K562 (cell line): Measurements from ENCODE around the gene SLC41A3.

Experiments
- BACH1 ChIP-seq: fragments of 200-800 bp; sonication (Bioruptor generic); IDR thresholded peaks from 2 replicates; pipeline ENCODE4 v1.6.1; 2016; ENCODE audit warnings: missing genetic modification characterization, missing compliant biosample characterization
- TEAD1 ChIP-seq, 2 experiments: fragments of 450-650 bp in 1 of 2; sonication (generic) in 1 of 2; formaldehyde crosslinking; IDR thresholded peaks; 2 replicates each; pipeline versions ENCODE4 v1.4.0 to v1.8.0; 2020 to 2022; ENCODE audit warnings: mild to moderate bottlenecking in 2 of 2, missing genetic modification reagents in 1 of 2
- TF ChIP-seq, protein P1 (sequence below): sonication (generic); formaldehyde crosslinking; IDR thresholded peaks from 2 replicates; pipeline ENCODE4 v1.8.1; 2023; ENCODE audit warnings: mild to moderate bottlenecking, missing genetic modification reagents

DNA sequence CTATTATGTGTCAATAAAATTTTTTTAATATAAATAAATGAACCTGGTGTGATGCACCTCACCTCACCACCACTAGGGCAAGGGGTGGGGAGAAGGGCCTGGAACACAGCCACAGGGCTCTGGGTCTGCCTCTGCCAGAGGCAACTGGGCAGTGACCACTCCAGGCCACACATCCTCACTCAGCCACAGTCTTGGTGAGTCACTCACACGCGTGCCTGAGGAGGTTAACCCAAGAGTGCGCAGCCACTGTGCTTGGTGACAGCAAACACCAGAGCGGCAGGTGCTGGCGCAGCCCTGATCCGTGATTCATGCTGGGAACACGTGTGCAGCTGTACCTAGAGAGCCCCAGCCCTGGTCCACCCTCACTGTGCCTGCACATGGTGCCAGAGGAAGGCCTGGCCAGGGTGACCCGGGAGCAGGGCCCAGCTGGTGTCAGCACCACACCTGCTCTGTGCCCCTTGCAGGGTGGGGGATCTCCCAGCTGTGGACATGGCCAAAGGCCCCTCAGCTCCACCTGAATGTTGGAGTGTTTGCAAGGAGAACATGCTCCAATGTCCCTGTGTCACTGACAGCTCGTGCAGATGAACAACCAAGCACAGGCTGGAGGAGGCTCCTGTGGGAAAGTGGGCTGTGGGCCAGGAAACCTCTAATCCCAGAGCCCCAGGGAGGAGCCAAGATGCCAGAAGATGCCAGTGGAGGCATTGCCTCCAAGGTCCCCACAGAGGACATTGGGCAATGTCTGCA is 2.1 kb downstream of the SLC41A3 start:
- TF ChIP-seq, protein P1, sequence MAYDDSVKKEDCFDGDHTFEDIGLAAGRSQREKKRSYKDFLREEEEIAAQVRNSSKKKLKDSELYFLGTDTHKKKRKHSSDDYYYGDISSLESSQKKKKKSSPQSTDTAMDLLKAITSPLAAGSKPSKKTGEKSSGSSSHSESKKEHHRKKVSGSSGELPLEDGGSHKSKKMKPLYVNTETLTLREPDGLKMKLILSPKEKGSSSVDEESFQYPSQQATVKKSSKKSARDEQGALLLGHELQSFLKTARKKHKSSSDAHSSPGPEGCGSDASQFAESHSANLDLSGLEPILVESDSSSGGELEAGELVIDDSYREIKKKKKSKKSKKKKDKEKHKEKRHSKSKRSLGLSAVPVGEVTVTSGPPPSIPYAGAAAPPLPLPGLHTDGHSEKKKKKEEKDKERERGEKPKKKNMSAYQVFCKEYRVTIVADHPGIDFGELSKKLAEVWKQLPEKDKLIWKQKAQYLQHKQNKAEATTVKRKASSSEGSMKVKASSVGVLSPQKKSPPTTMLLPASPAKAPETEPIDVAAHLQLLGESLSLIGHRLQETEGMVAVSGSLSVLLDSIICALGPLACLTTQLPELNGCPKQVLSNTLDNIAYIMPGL (CRISPR knock-in tag) = no peak
- TF ChIP-seq TEAD1 (CRISPR knock-in tag; IDR thresholded peaks at IDR 0.05) = no peak
- TF ChIP-seq BACH1 (tag) = no peak
